BE2C (cell line): Measurements from ENCODE around the gene TBC1D12.

ENCODE experiments used
- DNase-seq: peaks from one replicate; pipeline ENCODE4 v3.0.0-alpha.2; 2020
- H3K27me3 ChIP-seq: fragments of 250-450 bp; sonication (Bioruptor Pico); 2 replicates; pipeline ENCODE4 v1.5.1; 2020; ENCODE audit warnings: mild to moderate bottlenecking
- H3K36me3 ChIP-seq: fragments of 250-450 bp; sonication (Bioruptor Pico); 2 replicates; pipeline ENCODE4 v1.5.1; 2020; ENCODE audit warnings: mild to moderate bottlenecking
- H3K4me1 ChIP-seq: fragments of 250-450 bp; sonication (Bioruptor Pico); 2 replicates; pipeline ENCODE4 v1.5.1; 2020
- H3K4me3 ChIP-seq: 2 replicates; pipeline ENCODE4 v1.5.1; 2011; ENCODE audit warnings: low read depth, low read length
- H3K9me3 ChIP-seq: fragments of 250-450 bp; sonication (Bioruptor Pico); 2 replicates; pipeline ENCODE4 v1.5.1; 2020
- CTCF ChIP-seq: IDR thresholded peaks from 2 replicates; pipeline ENCODE4 v1.5.1; 2012; ENCODE audit warnings: mild to moderate bottlenecking, low read depth, low read length

The TBC1D12 gene

GRCh38 chr10:94424714-94425337 is 22.5 kb downstream of the TBC1D12 start:
- DNase-seq, result no peak
- H3K4me3 ChIP-seq, result no peak overlapping the region

GRCh38 chr10:94425942-94426341 is 23.6 kb downstream of the TBC1D12 start:
- Histone ChIP-seq H3K4me1 (no peaks in the 10 kb centered on the region), H3K36me3 (no peaks in the 10 kb centered on the region), H3K27me3 (no peaks in the 10 kb centered on the region), H3K4me3 (no peak overlapping the region), H3K9me3 (no peaks in the 10 kb centered on the region)
- DNase-seq, result no peak
- no peak for TF ChIP-seq CTCF

More at GRCh38 chr10:94424714-94425337, 22.5 kb downstream of the TBC1D12 start:
- H3K27me3 ChIP-seq, result no peaks in the 10 kb centered on the region
- TF ChIP-seq CTCF, result no peak
- no peaks in the 10 kb centered on the region for H3K36me3 ChIP-seq
- H3K4me1 ChIP-seq, result no peaks in the 10 kb centered on the region
- H3K9me3 ChIP-seq, result no peaks in the 10 kb centered on the region

GRCh38 chr10:94427166-94427565 is 24.8 kb downstream of the TBC1D12 start:
- no peak for DNase-seq
- no peak overlapping the region for H3K4me3 ChIP-seq
- no peaks in the 10 kb centered on the region for H3K9me3 ChIP-seq
- H3K27me3 ChIP-seq, result no peaks in the 10 kb centered on the region
- no peak for TF ChIP-seq CTCF
- H3K36me3 ChIP-seq, result no peaks in the 10 kb centered on the region
- H3K4me1 ChIP-seq, result no peaks in the 10 kb centered on the region

GRCh38 chr10:94428766-94429707 is 26.7 kb downstream of the TBC1D12 start:
- no peak overlapping the region for H3K4me3 ChIP-seq
- no peak for DNase-seq
- TF ChIP-seq CTCF, result no peak
- no peaks in the 10 kb centered on the region for H3K27me3 ChIP-seq
- no peaks in the 10 kb centered on the region for H3K4me1 ChIP-seq
- no peaks in the 10 kb centered on the region for H3K9me3 ChIP-seq
- H3K36me3 ChIP-seq, result no peaks in the 10 kb centered on the region

- Histone ChIP-seq H3K4me3 (no peak overlapping the region), H3K4me1 (no peaks in the 10 kb centered on the region), H3K36me3 (no peaks in the 10 kb centered on the region), H3K27me3 (no peaks in the 10 kb centered on the region), H3K9me3 (no peaks in the 10 kb centered on the region)
- DNase-seq, result no peak
- no peak for TF ChIP-seq CTCF
These were observed 28.4 kb downstream of the TBC1D12 start for GRCh38 chr10:94430701-94431100.

GRCh38 chr10:94432443-94432842 is 30.1 kb downstream of the TBC1D12 start:
- H3K27me3 ChIP-seq, result no peaks in the 10 kb centered on the region
- no peak for DNase-seq
- H3K4me3 ChIP-seq, result no peak overlapping the region
- H3K9me3 ChIP-seq, result no peaks in the 10 kb centered on the region
- no peaks in the 10 kb centered on the region for H3K4me1 ChIP-seq
- TF ChIP-seq CTCF, result no peak
- no peaks in the 10 kb centered on the region for H3K36me3 ChIP-seq
